Activated CD8-positive, alpha-beta T cell treated with anti-CD3 and anti-CD28 coated beads for 36 hours (primary cell): ENCODE measurements around the gene PPP1R2. TPM values are rescaled to one million over a fixed set of nuclear protein-coding genes. Genes with fewer than 3 reads are reported as not detected.

Source experiments
- ATAC-seq: fragments of 200-7000 bp; cut with Tn5 transposase; one replicate; pipeline ENCODE4 v1.10.0; 2021; ENCODE audit warnings: mild to moderate bottlenecking, moderate library complexity
- CTCF ChIA-PET: fragments of 350-600 bp; sonication (Branson Sonifier 250); formaldehyde crosslinking; loops from one replicate; lab custom pipeline; 2021; ENCODE audit warnings: antibody characterized with exemption; lab: Charles Lee
- POLR2A ChIA-PET: fragments of 350-600 bp; sonication (Branson Sonifier 250); formaldehyde crosslinking; loops from one replicate; lab custom pipeline; 2021; ENCODE audit warnings: antibody characterized with exemption; lab: Charles Lee
- DNase-seq: peaks from one replicate; pipeline ENCODE4 v3.0.0-alpha.2; 2020
- H3K27ac Mint-ChIP-seq: one replicate; pipeline ENCODE4 v1.8.0; 2021; ENCODE audit warnings: mild to moderate bottlenecking, mixed read lengths
- H3K27me3 Mint-ChIP-seq: one replicate; pipeline ENCODE4 v1.8.0; 2021; ENCODE audit warnings: mixed read lengths
- H3K36me3 Mint-ChIP-seq: one replicate; pipeline ENCODE4 v1.8.0; 2021; ENCODE audit warnings: low read depth, mixed read lengths
- H3K4me1 Mint-ChIP-seq: one replicate; pipeline ENCODE4 v1.8.0; 2021; ENCODE audit warnings: low read depth, mixed read lengths
- H3K4me3 Mint-ChIP-seq: one replicate; pipeline ENCODE4 v1.8.0; 2021; ENCODE audit warnings: mild to moderate bottlenecking, moderate library complexity, mixed read lengths
- H3K9me3 Mint-ChIP-seq: one replicate; pipeline ENCODE4 v1.8.0; 2021; ENCODE audit warnings: mixed read lengths
- intact Hi-C: fragments of 100-400 bp; cut with micrococcal nuclease; formaldehyde crosslinking; loops from one replicate; pipeline ENCODE4 v1.10.0; 2022
- total RNA-seq, 2 experiments: library from RNA; stranded (reverse); gene quantifications; one replicate each; pipeline ENCODE4 v1.2.3, GENCODE V29; 2021
- TF ChIP-seq, protein P1 (sequence below): fragments of 200-600 bp; IDR thresholded peaks from one replicate; pipeline ENCODE4 v1.8.0; 2022; ENCODE audit warnings: antibody characterized with exemption, mild to moderate bottlenecking

The PPP1R2 gene
- total RNA-seq, 2 experiments from 2014 or later = 86.7 to 89.0 TPM

DNA sequence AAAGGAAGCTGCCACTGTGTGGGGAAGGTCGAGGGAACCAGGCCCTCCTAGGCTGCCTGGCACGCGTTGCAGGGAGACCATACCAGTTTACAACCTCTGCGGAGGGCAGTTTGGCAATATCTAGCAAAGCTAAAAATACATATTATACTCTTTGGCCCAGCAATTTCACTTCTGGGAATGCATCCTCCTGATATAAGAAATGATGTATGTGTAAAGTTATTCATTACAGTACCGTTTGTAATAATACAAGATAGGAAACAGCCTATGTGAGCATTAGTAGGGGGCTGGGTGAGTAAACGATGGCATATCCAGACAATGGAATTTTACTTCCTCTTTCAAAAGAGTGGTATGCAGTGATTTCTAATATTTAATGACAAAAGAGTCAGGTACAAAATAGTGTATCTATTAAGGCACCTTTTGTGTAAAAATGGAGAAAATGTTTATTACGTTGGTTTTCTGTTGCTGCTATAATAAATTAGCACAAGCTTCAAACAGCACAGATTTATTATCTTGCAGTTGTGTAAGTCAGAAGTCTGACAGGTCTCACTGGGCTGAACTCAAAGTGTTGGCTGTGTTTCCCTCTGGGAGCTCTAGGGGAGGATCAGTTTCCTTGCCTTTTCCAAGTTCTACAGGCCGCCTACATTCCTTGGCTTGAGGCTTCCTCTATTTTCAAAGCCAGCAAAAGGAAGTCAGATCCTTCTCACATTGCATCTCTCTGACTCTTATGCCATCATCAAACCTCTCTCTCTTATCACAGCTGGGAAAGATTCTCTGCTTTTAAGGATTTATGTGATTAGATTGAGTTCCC, 31.6 kb upstream of the PPP1R2 start:
- H3K9me3 Mint-ChIP-seq = no peaks in the 10 kb centered on the region
- ATAC-seq (no peak), DNase-seq (no peak)
- no peak overlapping the region for H3K27ac Mint-ChIP-seq
- no peaks in the 10 kb centered on the region for H3K27me3 Mint-ChIP-seq
- POLR2A ChIA-PET = no interaction called here
- no peak overlapping the region for H3K4me3 Mint-ChIP-seq
- intact Hi-C loops = no loop called here
- TF ChIP-seq, protein P1, sequence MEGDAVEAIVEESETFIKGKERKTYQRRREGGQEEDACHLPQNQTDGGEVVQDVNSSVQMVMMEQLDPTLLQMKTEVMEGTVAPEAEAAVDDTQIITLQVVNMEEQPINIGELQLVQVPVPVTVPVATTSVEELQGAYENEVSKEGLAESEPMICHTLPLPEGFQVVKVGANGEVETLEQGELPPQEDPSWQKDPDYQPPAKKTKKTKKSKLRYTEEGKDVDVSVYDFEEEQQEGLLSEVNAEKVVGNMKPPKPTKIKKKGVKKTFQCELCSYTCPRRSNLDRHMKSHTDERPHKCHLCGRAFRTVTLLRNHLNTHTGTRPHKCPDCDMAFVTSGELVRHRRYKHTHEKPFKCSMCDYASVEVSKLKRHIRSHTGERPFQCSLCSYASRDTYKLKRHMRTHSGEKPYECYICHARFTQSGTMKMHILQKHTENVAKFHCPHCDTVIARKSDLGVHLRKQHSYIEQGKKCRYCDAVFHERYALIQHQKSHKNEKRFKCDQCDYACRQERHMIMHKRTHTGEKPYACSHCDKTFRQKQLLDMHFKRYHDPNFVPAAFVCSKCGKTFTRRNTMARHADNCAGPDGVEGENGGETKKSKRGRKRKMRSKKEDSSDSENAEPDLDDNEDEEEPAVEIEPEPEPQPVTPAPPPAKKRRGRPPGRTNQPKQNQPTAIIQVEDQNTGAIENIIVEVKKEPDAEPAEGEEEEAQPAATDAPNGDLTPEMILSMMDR = no peak
- H3K4me1 Mint-ChIP-seq = peaks cover 6% of the 10 kb centered on the region
- CTCF ChIA-PET = interaction anchor here (1.8 kb wide), 1 partner anchor 15 kb away, joined by 5 read pairs; no protein-coding TSS in a partner anchor
- H3K36me3 Mint-ChIP-seq = no peaks in the 10 kb centered on the region

GRCh38 chr3:195573611-195574496, 30.7 kb upstream of the PPP1R2 start:
- H3K4me3 Mint-ChIP-seq = no peak overlapping the region
- no peak overlapping the region for H3K27ac Mint-ChIP-seq
- TF ChIP-seq, protein P1 = no peak
- DNase-seq (no peak), ATAC-seq (no peak)
- CTCF ChIA-PET = interaction anchor here (1.0 to 1.8 kb wide), 3 partner anchors 10 to 14 kb away, joined by 3 to 5 read pairs (median 3); partner anchors contain the start of gene APOD
- intact Hi-C loops = no loop called here
- POLR2A ChIA-PET = interaction anchor here (1.0 kb wide), 1 partner anchor 23 kb away, joined by 3 read pairs; no protein-coding TSS in a partner anchor
- H3K36me3 Mint-ChIP-seq = no peaks in the 10 kb centered on the region
- H3K9me3 Mint-ChIP-seq = no peaks in the 10 kb centered on the region
- no peaks in the 10 kb centered on the region for H3K27me3 Mint-ChIP-seq
- peaks cover 6% of the 10 kb centered on the region for H3K4me1 Mint-ChIP-seq

DNA sequence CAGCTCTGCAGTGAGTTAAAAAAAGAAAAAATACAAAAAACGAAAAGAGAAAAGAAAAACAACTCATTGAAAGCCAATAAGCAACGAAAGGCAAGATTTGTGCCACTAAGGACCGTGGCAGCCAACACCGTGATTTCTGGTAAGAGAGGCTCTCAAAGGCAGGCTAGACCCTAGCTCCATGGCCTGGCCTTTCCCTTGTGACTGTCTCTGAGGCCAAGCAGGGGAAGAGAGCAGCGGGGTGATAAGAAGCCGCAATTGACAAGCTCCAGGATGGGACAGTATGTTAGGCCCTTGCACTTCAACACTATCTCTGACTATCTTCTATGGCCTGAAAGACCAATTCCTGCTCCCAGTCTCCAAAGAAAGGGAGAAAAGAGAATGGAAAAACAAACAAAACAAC, 28.2 kb upstream of the PPP1R2 start:
- H3K9me3 Mint-ChIP-seq = no peaks in the 10 kb centered on the region
- no peak for DNase-seq
- peaks cover 9% of the 10 kb centered on the region for H3K4me1 Mint-ChIP-seq
- no peak overlapping the region for H3K4me3 Mint-ChIP-seq
- CTCF ChIA-PET = interaction anchor here (0.8 to 0.9 kb wide), 2 partner anchors 12 to 13 kb away, joined by 3 read pairs; partner anchors contain the start of gene APOD
- H3K27me3 Mint-ChIP-seq = peaks cover 4% of the 10 kb centered on the region
- intact Hi-C loops = no loop called here
- H3K36me3 Mint-ChIP-seq = no peaks in the 10 kb centered on the region
- POLR2A ChIA-PET = no interaction called here
- TF ChIP-seq, protein P1 = no peak
- no peak overlapping the region for H3K27ac Mint-ChIP-seq
- ATAC-seq = no peak

DNA sequence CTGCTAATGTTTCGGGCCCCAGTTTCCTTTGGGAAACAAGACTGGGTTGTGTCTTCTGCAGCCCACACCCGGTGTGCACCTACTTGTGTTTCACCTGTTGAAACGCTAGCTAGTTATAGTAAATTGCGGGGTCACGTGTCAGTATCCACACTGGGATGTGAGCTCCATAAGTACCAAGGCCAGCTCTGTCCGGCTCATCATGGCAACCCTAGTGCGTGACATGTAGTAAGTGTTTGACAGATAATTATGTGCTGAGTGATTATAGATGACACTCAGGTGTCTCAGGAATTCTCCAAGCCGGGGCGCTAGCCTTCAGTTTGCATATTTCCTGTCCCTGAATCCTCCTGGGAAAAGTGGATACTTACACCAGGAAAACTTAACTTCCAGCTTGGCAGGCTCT, 27.8 kb upstream of the PPP1R2 start:
- H3K9me3 Mint-ChIP-seq = no peaks in the 10 kb centered on the region
- no peak overlapping the region for H3K4me3 Mint-ChIP-seq
- H3K27ac Mint-ChIP-seq = no peak overlapping the region
- peaks cover 9% of the 10 kb centered on the region for H3K4me1 Mint-ChIP-seq
- intact Hi-C loops = no loop called here
- TF ChIP-seq, protein P1 = no peak
- no peak for DNase-seq
- no peaks in the 10 kb centered on the region for H3K36me3 Mint-ChIP-seq
- H3K27me3 Mint-ChIP-seq = peaks cover 4% of the 10 kb centered on the region
- CTCF ChIA-PET = interaction anchor here (0.8 to 0.9 kb wide), 2 partner anchors 11 to 13 kb away, joined by 3 read pairs; partner anchors contain the start of gene APOD
- POLR2A ChIA-PET = no interaction called here
- no peak for ATAC-seq
